ENCODE data around the gene PGPEP1.

DNA sequence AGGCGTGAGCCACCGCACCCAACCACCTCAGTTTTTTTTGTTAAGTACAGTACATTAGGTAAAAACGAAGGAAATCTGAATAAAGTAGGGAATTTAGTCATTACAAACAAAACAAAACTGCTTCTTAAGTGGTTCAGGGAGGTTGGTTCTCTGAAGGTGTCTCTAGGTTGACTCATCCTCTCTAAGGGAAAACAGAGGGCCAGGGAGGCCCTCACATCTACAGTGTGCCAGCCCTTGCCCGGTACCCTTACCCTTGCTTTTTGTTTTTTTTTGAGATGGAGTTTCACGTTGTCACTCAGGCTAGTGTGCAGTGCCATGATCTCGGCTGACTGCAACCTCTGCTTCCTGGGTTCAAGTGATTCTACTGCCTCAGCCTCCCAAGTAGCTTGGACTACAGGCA is 41.8 kb upstream of the PGPEP1 start:
- no peak for TF ChIP-seq JUND (IDR thresholded peaks at IDR 0.05)
- TF ChIP-seq, protein P1, sequence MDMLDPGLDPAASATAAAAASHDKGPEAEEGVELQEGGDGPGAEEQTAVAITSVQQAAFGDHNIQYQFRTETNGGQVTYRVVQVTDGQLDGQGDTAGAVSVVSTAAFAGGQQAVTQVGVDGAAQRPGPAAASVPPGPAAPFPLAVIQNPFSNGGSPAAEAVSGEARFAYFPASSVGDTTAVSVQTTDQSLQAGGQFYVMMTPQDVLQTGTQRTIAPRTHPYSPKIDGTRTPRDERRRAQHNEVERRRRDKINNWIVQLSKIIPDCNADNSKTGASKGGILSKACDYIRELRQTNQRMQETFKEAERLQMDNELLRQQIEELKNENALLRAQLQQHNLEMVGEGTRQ (IDR thresholded peaks at IDR 0.05; ENCODE audit: borderline replicate concordance, low read depth, low read length): no peak
- TF ChIP-seq, protein P2, sequence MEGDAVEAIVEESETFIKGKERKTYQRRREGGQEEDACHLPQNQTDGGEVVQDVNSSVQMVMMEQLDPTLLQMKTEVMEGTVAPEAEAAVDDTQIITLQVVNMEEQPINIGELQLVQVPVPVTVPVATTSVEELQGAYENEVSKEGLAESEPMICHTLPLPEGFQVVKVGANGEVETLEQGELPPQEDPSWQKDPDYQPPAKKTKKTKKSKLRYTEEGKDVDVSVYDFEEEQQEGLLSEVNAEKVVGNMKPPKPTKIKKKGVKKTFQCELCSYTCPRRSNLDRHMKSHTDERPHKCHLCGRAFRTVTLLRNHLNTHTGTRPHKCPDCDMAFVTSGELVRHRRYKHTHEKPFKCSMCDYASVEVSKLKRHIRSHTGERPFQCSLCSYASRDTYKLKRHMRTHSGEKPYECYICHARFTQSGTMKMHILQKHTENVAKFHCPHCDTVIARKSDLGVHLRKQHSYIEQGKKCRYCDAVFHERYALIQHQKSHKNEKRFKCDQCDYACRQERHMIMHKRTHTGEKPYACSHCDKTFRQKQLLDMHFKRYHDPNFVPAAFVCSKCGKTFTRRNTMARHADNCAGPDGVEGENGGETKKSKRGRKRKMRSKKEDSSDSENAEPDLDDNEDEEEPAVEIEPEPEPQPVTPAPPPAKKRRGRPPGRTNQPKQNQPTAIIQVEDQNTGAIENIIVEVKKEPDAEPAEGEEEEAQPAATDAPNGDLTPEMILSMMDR (IDR thresholded peaks at IDR 0.05): no peak
- no peak for TF ChIP-seq GATA2 (CRISPR knock-in tag; IDR thresholded peaks at IDR 0.05)
- no peak for TF ChIP-seq FOXJ3 (CRISPR knock-in tag; IDR thresholded peaks at IDR 0.05)
- no peak for TF ChIP-seq GABPA (IDR thresholded peaks at IDR 0.05; ENCODE audit: low read depth)
- no peak for TF ChIP-seq TCF12 (IDR thresholded peaks at IDR 0.05)
- TF ChIP-seq RCOR1 (IDR thresholded peaks at IDR 0.05; ENCODE audit: low read length): no peak
- TF ChIP-seq EP300 (IDR thresholded peaks at IDR 0.05; ENCODE audit: borderline replicate concordance in 1 of 2, low read depth in 1 of 2, low read length in 1 of 2): no peak
- no peak for TF ChIP-seq RFX5 (IDR thresholded peaks at IDR 0.05; ENCODE audit: low read length)
- TF ChIP-seq, protein P3, sequence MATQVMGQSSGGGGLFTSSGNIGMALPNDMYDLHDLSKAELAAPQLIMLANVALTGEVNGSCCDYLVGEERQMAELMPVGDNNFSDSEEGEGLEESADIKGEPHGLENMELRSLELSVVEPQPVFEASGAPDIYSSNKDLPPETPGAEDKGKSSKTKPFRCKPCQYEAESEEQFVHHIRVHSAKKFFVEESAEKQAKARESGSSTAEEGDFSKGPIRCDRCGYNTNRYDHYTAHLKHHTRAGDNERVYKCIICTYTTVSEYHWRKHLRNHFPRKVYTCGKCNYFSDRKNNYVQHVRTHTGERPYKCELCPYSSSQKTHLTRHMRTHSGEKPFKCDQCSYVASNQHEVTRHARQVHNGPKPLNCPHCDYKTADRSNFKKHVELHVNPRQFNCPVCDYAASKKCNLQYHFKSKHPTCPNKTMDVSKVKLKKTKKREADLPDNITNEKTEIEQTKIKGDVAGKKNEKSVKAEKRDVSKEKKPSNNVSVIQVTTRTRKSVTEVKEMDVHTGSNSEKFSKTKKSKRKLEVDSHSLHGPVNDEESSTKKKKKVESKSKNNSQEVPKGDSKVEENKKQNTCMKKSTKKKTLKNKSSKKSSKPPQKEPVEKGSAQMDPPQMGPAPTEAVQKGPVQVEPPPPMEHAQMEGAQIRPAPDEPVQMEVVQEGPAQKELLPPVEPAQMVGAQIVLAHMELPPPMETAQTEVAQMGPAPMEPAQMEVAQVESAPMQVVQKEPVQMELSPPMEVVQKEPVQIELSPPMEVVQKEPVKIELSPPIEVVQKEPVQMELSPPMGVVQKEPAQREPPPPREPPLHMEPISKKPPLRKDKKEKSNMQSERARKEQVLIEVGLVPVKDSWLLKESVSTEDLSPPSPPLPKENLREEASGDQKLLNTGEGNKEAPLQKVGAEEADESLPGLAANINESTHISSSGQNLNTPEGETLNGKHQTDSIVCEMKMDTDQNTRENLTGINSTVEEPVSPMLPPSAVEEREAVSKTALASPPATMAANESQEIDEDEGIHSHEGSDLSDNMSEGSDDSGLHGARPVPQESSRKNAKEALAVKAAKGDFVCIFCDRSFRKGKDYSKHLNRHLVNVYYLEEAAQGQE (IDR thresholded peaks at IDR 0.05; ENCODE audit: low read depth, low read length): no peak

Data from SK-N-SH (cell line).